GM23248 (cell line): Measurements from ENCODE around the gene PRR29.

ENCODE experiments used
- EZH2 ChIP-seq: fragments of 200-600 bp; sonication (generic); IDR thresholded peaks from 2 replicates; pipeline ENCODE4 v1.6.1; 2018; ENCODE audit warnings: antibody characterized with exemption, mild to moderate bottlenecking; ENCODE audit not compliant: insufficient read depth, poor library complexity, severe bottlenecking
- EZH2phosphoT487 ChIP-seq: fragments of 200-600 bp; sonication (generic); IDR thresholded peaks from 2 replicates; pipeline ENCODE4 v1.6.1; 2018; ENCODE audit warnings: antibody characterized with exemption, moderate library complexity, mild to moderate bottlenecking, low read depth; ENCODE audit not compliant: insufficient read depth

- no peak for TF ChIP-seq EZH2phosphoT487
- TF ChIP-seq EZH2: no peak
These were observed 50.7 kb downstream of the PRR29 start for GRCh38 chr17:64048805-64049204.
